Tibial artery (tissue), 4 donors: ENCODE results near the gene PRKG1.

ENCODE experiments used
- DNase-seq, 2 donors: peaks; one replicate each; pipeline ENCODE4 v3.0.0-alpha.2; 2019
- H3K27ac ChIP-seq, 2 donors: fragments of 200-600 bp; sonication (generic) in 1 of 2; 1 replicate in 1 of 2; 2 replicates in 1 of 2; pipeline ENCODE4 v1.5.1; 2018 to 2019; ENCODE audit warnings: mild to moderate bottlenecking in 1 of 2
- H3K27me3 ChIP-seq, 2 donors: fragments of 200-600 bp; sonication (generic) in 1 of 2; one replicate each; pipeline versions ENCODE4 v1.5.1 to v1.6.0; 2016 to 2019
- H3K36me3 ChIP-seq, 3 donors: fragments of 200-600 bp; sonication (generic) in 2 of 3; one replicate each; pipeline ENCODE4 v1.5.1; 2016 to 2019; ENCODE audit warnings: mild to moderate bottlenecking in 2 of 3
- H3K4me1 ChIP-seq, 4 donors: fragments of 200-600 bp; sonication (generic) in 2 of 4; 1 replicate in 3 of 4; 2 replicates in 1 of 4; pipeline ENCODE4 v1.5.1; 2016 to 2019
- H3K4me3 ChIP-seq, 2 donors: fragments of 200-600 bp; sonication (generic) in 1 of 2; 1 replicate in 1 of 2; 2 replicates in 1 of 2; pipeline ENCODE4 v1.5.1; 2018 to 2019; ENCODE audit warnings: mild to moderate bottlenecking in 2 of 2
- H3K9me3 ChIP-seq, 3 donors: fragments of 200-600 bp; sonication (generic) in 1 of 3; one replicate each; pipeline ENCODE4 v1.5.1; 2016 to 2019
- intact Hi-C: fragments of 100-400 bp; cut with DNase I; formaldehyde crosslinking; loops from one replicate; pipeline ENCODE4 v1.15.0; 2023; ENCODE audit warnings: low total_unique reads
- TF ChIP-seq, protein P1 (sequence below), 2 experiments: fragments of 200-600 bp in 1 of 2; fragments of 450-650 bp in 1 of 2; IDR thresholded peaks; one replicate each; pipeline ENCODE4 v1.5.1; 2017 to 2019; ENCODE audit warnings: antibody characterized with exemption in 2 of 2, mild to moderate bottlenecking in 1 of 2, moderate library complexity in 1 of 2

Gene PRKG1

DNA sequence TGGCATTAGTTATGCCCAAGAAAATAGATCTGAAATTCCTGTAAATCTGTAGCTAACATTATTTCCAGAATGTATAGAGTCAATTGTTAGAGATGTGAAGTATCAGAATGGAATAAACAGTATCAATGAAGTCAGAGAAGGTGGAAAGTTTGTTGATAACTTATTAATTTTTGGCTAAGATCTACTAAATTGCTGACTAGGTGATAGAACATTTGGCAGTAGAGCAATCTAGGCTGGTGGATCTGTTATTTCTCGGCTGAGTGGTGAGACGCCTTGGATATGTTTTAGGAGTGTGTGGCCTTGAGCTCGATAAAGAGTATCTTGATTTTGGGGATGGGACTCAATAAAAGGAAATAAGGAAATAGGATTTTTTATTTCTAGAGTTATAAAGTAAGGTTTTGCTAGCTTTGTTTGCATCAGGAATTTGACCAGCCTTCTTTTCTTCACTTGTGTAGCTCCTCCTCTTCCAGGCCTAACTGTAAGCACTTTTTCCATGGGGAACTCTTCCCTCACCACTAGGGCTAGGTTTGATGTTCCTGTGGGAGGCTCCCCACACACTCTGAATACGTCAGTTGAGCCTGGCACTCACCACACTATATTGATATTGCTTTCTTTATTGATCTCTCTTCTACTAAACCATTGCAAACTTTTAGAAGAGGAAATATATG is 711.9 kb downstream of the PRKG1 start:
- H3K4me3 ChIP-seq = no peak overlapping the region
- H3K9me3 ChIP-seq = no peaks in the 10 kb centered on the region
- H3K36me3 ChIP-seq = no peaks in the 10 kb centered on the region
- TF ChIP-seq, protein P1, sequence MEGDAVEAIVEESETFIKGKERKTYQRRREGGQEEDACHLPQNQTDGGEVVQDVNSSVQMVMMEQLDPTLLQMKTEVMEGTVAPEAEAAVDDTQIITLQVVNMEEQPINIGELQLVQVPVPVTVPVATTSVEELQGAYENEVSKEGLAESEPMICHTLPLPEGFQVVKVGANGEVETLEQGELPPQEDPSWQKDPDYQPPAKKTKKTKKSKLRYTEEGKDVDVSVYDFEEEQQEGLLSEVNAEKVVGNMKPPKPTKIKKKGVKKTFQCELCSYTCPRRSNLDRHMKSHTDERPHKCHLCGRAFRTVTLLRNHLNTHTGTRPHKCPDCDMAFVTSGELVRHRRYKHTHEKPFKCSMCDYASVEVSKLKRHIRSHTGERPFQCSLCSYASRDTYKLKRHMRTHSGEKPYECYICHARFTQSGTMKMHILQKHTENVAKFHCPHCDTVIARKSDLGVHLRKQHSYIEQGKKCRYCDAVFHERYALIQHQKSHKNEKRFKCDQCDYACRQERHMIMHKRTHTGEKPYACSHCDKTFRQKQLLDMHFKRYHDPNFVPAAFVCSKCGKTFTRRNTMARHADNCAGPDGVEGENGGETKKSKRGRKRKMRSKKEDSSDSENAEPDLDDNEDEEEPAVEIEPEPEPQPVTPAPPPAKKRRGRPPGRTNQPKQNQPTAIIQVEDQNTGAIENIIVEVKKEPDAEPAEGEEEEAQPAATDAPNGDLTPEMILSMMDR (IDR thresholded peaks at IDR 0.05) = no peak
- no peak overlapping the region for H3K27ac ChIP-seq
- intact Hi-C loops = no loop called here
- no peaks in the 10 kb centered on the region for H3K27me3 ChIP-seq
- peaks cover 0 to 61% (median under 1%) of the 10 kb centered on the region in 4 donors for H3K4me1 ChIP-seq
- DNase-seq = no peak

DNA sequence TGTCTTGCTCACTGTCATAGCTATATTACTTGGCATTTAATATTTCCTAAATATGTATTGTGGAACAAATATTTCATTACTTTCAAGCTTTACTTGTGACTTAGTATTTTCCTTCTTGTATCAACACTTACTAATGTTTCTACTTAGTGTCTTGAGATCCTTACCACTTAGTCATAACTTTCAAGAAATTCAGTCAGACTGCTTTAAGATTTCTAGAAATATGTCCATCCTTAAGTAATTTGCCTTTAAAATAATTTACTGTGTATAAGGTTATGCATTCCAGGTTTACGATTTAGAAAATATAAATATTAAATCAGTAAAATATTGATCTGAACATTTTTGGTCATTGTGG is 712.4 kb downstream of the PRKG1 start:
- intact Hi-C loops = no loop called here
- DNase-seq = no peak
- Histone ChIP-seq H3K27ac (no peak overlapping the region), H3K4me3 (no peak overlapping the region), H3K36me3 (no peaks in the 10 kb centered on the region), H3K4me1 (peaks cover 0 to 56% (median under 1%) of the 10 kb centered on the region in 4 donors), H3K27me3 (no peaks in the 10 kb centered on the region), H3K9me3 (no peaks in the 10 kb centered on the region)
- TF ChIP-seq, protein P1 (IDR thresholded peaks at IDR 0.05) = no peak

DNA sequence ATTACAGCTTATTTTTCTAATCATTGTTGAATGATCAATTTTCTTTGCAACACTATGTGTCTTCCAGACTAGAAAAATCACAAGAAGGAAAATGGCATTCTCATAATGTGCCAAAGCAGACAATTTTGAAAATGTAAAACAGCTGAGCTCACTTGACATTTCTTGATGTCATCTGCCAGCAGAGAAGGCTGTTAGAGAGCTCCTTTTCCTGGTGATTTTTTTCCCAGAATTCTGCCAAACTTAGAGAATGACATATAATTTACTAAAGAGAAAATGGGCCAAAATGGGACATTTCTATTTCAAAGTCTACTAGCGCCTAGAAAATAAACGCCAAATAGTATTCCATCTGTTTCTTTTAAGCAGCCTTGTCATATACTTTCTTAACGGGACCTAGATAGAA is 714.0 kb downstream of the PRKG1 start:
- no peak overlapping the region for H3K4me3 ChIP-seq
- H3K36me3 ChIP-seq = no peaks in the 10 kb centered on the region
- intact Hi-C loops = no loop called here
- H3K4me1 ChIP-seq = peaks cover 0 to 54% (median under 1%) of the 10 kb centered on the region in 4 donors
- peaks cover 0 to 3% (median under 1%) of the 10 kb centered on the region in 3 donors for H3K9me3 ChIP-seq
- no peak overlapping the region for H3K27ac ChIP-seq
- TF ChIP-seq, protein P1 (IDR thresholded peaks at IDR 0.05) = no peak
- no peak for DNase-seq
- H3K27me3 ChIP-seq = no peaks in the 10 kb centered on the region

DNA sequence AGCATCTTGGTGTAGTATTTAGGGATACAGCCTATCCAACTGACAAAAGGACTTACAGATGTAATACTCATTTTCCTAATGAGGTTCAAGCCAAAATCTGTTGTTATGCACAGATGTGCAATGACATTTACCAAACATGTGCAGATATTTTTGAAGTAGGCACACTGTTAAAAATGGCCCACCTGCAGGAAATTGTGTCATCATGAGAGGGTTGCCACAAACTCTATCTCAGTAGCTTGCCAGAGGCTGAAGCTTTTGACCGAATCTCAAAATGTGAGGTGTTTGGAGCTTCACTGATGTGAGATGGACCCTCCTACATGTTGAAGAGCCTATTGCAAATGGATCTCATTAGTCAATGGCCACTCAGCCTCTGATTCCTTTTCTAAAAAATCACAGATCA is 714.8 kb downstream of the PRKG1 start:
- no peak for DNase-seq
- TF ChIP-seq, protein P1 (IDR thresholded peaks at IDR 0.05) = no peak
- H3K9me3 ChIP-seq = peaks cover 0 to 9% (median 3%) of the 10 kb centered on the region in 3 donors
- peaks cover 0 to 46% (median under 1%) of the 10 kb centered on the region in 4 donors for H3K4me1 ChIP-seq
- H3K4me3 ChIP-seq = no peak overlapping the region
- no peaks in the 10 kb centered on the region for H3K27me3 ChIP-seq
- H3K27ac ChIP-seq = no peak overlapping the region
- intact Hi-C loops = no loop called here
- no peaks in the 10 kb centered on the region for H3K36me3 ChIP-seq

DNA sequence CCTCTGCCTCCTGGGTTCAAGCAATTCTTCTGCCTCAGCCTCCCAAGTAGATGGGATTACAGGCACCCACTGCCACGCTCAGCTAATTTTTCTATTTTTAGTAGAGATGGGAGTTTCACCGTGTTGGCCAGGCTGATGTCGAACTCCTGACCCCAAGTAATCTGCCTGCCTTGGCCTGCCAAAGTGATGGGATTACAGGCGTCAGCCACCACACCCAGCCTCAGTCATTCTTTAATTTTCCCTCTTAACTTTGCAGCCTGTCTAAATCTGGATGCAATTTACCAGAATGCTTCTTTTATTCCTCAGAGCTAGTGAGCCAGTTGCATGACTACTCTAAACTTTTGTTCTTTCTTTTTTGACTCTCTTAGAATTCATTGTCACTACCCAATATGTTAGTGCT is 715.6 kb downstream of the PRKG1 start:
- Histone ChIP-seq H3K4me3 (no peak overlapping the region), H3K36me3 (no peaks in the 10 kb centered on the region), H3K9me3 (peaks cover 0 to 9% (median 3%) of the 10 kb centered on the region in 3 donors), H3K27me3 (no peaks in the 10 kb centered on the region), H3K4me1 (peaks cover 0 to 41% (median under 1%) of the 10 kb centered on the region in 4 donors), H3K27ac (no peak overlapping the region)
- intact Hi-C loops = no loop called here
- TF ChIP-seq, protein P1 (IDR thresholded peaks at IDR 0.05) = no peak
- no peak for DNase-seq
